Activated gamma-delta T cell treated with anti-CD3 and anti-CD28 coated beads, Interleukin-2, amount 50 U/mL, for 16 hours (primary cell): ENCODE results near the gene CCDC148.
"Not testable (repeated sequence)": the region's sequence is repeated elsewhere in the genome, so short reads cannot be mapped to it uniquely, and the experiment has no call there.

Experiments
- DNase-seq: peaks from one replicate; pipeline ENCODE4 v3.0.0-alpha.2; 2020; ENCODE audit warnings: low read depth

CCDC148 gene

GRCh38 chr2:158357122-158357521, 99.4 kb downstream of the CCDC148 start:
- no peak for DNase-seq

GRCh38 chr2:158351466-158351816, 105.1 kb downstream of the CCDC148 start:
- DNase-seq, result not testable (repeated sequence)

GRCh38 chr2:158350751-158351465, 105.6 kb downstream of the CCDC148 start:
- DNase-seq, result not testable (repeated sequence)

GRCh38 chr2:158346032-158346431, 110.5 kb downstream of the CCDC148 start:
- no peak for DNase-seq

GRCh38 chr2:158339513-158339912, 117.0 kb downstream of the CCDC148 start:
- DNase-seq, result no peak

GRCh38 chr2:158337018-158337417, 119.5 kb downstream of the CCDC148 start:
- no peak for DNase-seq

GRCh38 chr2:158331799-158332198, 124.8 kb downstream of the CCDC148 start:
- DNase-seq, result not testable (repeated sequence)

- no peak for DNase-seq
These were observed 130.7 kb downstream of the CCDC148 start for GRCh38 chr2:158325782-158326340.

GRCh38 chr2:158325031-158325781, 131.3 kb downstream of the CCDC148 start:
- DNase-seq, result no peak

- DNase-seq, result no peak
These were observed 133.2 kb downstream of the CCDC148 start for GRCh38 chr2:158323381-158323780.

- no peak for DNase-seq
These were observed 135.3 kb downstream of the CCDC148 start for GRCh38 chr2:158321264-158321663.

- DNase-seq, result no peak
These were observed 137.3 kb downstream of the CCDC148 start for GRCh38 chr2:158319269-158319668.

- no peak for DNase-seq
These were observed 138.9 kb downstream of the CCDC148 start for GRCh38 chr2:158317642-158318041.

GRCh38 chr2:158315803-158316414, 140.6 kb downstream of the CCDC148 start:
- DNase-seq, result no peak

GRCh38 chr2:158315000-158315399, 141.6 kb downstream of the CCDC148 start:
- no peak for DNase-seq

- DNase-seq, result no peak
These were observed 142.8 kb downstream of the CCDC148 start for GRCh38 chr2:158313734-158314133.

- DNase-seq, result no peak
These were observed 143.6 kb downstream of the CCDC148 start for GRCh38 chr2:158312981-158313380.

- not testable (repeated sequence) for DNase-seq
These were observed 146.1 kb downstream of the CCDC148 start for GRCh38 chr2:158310407-158310806.

GRCh38 chr2:158305501-158305900, 151.1 kb downstream of the CCDC148 start:
- DNase-seq, result no peak

- DNase-seq, result no peak
These were observed 156.2 kb downstream of the CCDC148 start for GRCh38 chr2:158300394-158300793.

GRCh38 chr2:158297606-158298005, 158.9 kb downstream of the CCDC148 start:
- DNase-seq, result no peak

- no peak for DNase-seq
These were observed 159.4 kb downstream of the CCDC148 start for GRCh38 chr2:158297120-158297519.

GRCh38 chr2:158293722-158294121, 162.8 kb downstream of the CCDC148 start:
- DNase-seq, result no peak
